RWPE2 (cell line): ENCODE results near the gene ST6GALNAC5.

Source experiments
- ATAC-seq: fragments of 200-7000 bp; cut with Tn5 transposase; 3 replicates; pipeline ENCODE4 v1.9.1; 2021; ENCODE audit warnings: low read depth
- DNase-seq: peaks from one replicate; pipeline ENCODE4 v3.0.0-alpha.2; 2020; ENCODE audit warnings: low spot score
- H3K27ac ChIP-seq: fragments of 450-650 bp; 2 replicates; pipeline ENCODE4 v1.5.1; 2017; ENCODE audit warnings: mild to moderate bottlenecking; ENCODE audit not compliant: poor library complexity, severe bottlenecking
- H3K27me3 ChIP-seq: fragments of 250-450 bp; sonication (Bioruptor Pico); 2 replicates; pipeline ENCODE4 v1.5.1; 2021; ENCODE audit warnings: mild to moderate bottlenecking, moderate library complexity; ENCODE audit not compliant: insufficient read depth, poor library complexity, severe bottlenecking
- H3K36me3 ChIP-seq: fragments of 250-450 bp; sonication (Bioruptor Pico); 2 replicates; pipeline ENCODE4 v1.5.1; 2020; ENCODE audit warnings: low read depth, mild to moderate bottlenecking, moderate library complexity
- H3K4me1 ChIP-seq: fragments of 250-450 bp; sonication (Bioruptor Pico); 2 replicates; pipeline ENCODE4 v1.5.1; 2021; ENCODE audit warnings: mild to moderate bottlenecking, moderate library complexity; ENCODE audit not compliant: insufficient read depth, poor library complexity, severe bottlenecking
- H3K4me3 ChIP-seq: fragments of 250-450 bp; sonication (Bioruptor Pico); 2 replicates; pipeline ENCODE4 v1.5.1; 2021; ENCODE audit warnings: mild to moderate bottlenecking, moderate library complexity; ENCODE audit not compliant: severe bottlenecking
- H3K9me3 ChIP-seq: fragments of 250-450 bp; sonication (Bioruptor Pico); 2 replicates; pipeline ENCODE4 v1.5.1; 2021; ENCODE audit warnings: mild to moderate bottlenecking, moderate library complexity; ENCODE audit not compliant: severe bottlenecking
- TF ChIP-seq, protein P1 (sequence below): fragments of 450-650 bp; IDR thresholded peaks from one replicate; pipeline ENCODE4 v1.5.1; 2017; ENCODE audit warnings: mild to moderate bottlenecking, moderate library complexity; ENCODE audit not compliant: poor library complexity, severe bottlenecking

ST6GALNAC5 gene

DNA sequence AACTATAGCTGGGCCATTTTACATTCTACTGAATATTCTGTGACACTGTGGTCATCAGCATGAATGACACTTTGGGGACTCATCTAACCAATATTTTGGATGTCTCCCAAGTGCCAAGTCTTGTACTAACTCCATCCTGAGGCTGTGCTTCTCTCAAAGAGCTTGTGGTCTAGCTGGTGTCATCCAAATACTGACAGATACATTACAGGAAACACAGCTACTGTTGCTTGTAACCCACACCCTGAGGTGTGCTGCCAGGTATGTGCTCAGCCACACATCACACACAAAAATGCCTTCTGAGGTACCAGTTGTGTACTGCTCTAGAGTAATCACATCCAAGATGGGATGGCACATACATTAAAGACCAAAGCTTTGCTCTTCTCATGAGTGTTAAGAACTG is 81.6 kb downstream of the ST6GALNAC5 start:
- Histone ChIP-seq H3K4me3 (no peak overlapping the region), H3K27ac (no peak overlapping the region), H3K36me3 (no peaks in the 10 kb centered on the region), H3K9me3 (no peaks in the 10 kb centered on the region), H3K4me1 (no peaks in the 10 kb centered on the region), H3K27me3 (no peaks in the 10 kb centered on the region)
- DNase-seq (no peak), ATAC-seq (no peak)
- TF ChIP-seq, protein P1, sequence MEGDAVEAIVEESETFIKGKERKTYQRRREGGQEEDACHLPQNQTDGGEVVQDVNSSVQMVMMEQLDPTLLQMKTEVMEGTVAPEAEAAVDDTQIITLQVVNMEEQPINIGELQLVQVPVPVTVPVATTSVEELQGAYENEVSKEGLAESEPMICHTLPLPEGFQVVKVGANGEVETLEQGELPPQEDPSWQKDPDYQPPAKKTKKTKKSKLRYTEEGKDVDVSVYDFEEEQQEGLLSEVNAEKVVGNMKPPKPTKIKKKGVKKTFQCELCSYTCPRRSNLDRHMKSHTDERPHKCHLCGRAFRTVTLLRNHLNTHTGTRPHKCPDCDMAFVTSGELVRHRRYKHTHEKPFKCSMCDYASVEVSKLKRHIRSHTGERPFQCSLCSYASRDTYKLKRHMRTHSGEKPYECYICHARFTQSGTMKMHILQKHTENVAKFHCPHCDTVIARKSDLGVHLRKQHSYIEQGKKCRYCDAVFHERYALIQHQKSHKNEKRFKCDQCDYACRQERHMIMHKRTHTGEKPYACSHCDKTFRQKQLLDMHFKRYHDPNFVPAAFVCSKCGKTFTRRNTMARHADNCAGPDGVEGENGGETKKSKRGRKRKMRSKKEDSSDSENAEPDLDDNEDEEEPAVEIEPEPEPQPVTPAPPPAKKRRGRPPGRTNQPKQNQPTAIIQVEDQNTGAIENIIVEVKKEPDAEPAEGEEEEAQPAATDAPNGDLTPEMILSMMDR, result no peak

DNA sequence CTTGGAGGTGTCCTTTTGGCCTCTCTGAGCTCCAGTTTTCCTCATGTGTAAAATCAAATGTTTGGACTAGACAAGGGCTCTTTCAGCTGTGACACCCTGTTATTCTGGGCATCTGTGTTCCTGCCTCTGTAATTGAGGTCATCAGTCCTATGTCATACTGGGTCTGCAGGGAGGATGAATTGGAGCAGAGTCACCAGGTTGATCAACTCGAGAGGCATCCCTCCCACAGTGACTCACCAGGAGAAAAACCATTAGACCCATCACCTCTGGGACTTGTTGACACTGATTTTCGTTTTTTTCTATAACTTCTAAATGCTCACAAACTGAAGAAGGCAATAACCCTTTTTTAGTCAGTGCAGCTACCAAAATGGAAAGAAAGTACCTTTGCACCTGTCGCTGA is 82.2 kb downstream of the ST6GALNAC5 start:
- H3K9me3 ChIP-seq, result no peaks in the 10 kb centered on the region
- no peaks in the 10 kb centered on the region for H3K27me3 ChIP-seq
- no peaks in the 10 kb centered on the region for H3K4me1 ChIP-seq
- DNase-seq, result no peak
- H3K27ac ChIP-seq, result no peak overlapping the region
- no peaks in the 10 kb centered on the region for H3K36me3 ChIP-seq
- H3K4me3 ChIP-seq, result no peak overlapping the region
- TF ChIP-seq, protein P1, result no peak
- peak; percentile 86 for ATAC-seq

DNA sequence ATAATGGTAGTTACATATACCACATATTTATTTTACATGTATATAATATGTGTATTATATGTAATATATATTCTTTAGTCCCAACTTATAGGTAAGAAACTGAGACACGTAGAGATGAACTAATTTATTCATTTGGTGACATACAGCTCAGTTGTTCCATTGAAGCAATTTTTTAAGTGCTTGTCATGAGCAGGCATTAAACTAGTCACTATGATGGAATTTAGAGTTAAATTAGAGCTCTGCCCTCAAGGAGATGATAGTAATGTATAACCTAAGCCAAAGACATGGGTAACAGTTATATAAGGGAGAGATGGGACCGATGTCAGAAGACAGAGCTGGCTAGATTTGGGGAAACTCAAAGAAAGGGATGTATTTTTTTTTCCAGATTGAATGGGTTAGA is 83.0 kb downstream of the ST6GALNAC5 start:
- DNase-seq (no peak), ATAC-seq (no peak)
- Histone ChIP-seq H3K27me3 (no peaks in the 10 kb centered on the region), H3K36me3 (no peaks in the 10 kb centered on the region), H3K4me3 (no peak overlapping the region), H3K27ac (no peak overlapping the region), H3K4me1 (no peaks in the 10 kb centered on the region), H3K9me3 (no peaks in the 10 kb centered on the region)
- TF ChIP-seq, protein P1, result no peak

DNA sequence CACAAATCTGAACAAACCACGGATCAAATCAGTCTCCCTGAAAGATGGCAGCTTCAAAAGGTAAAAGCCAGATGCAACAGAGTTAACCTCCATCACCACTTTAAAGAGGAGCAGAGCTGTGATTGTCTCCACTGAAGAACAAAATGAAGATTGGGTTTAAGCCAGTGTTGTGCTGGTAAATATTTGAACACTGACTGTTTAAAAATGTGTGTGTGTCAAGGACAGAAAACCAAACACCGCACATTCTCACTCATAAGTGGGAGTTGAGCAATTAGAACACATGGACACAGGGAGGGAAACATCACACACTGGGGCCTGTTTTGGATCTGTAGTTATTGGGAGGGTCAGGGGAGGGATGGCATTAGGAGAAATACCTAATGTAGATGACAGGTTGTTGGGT is 83.9 kb downstream of the ST6GALNAC5 start:
- Histone ChIP-seq H3K27ac (no peak overlapping the region), H3K36me3 (no peaks in the 10 kb centered on the region), H3K4me3 (no peak overlapping the region), H3K27me3 (no peaks in the 10 kb centered on the region), H3K4me1 (no peaks in the 10 kb centered on the region), H3K9me3 (no peaks in the 10 kb centered on the region)
- ATAC-seq (no peak), DNase-seq (no peak)
- TF ChIP-seq, protein P1, result no peak

DNA sequence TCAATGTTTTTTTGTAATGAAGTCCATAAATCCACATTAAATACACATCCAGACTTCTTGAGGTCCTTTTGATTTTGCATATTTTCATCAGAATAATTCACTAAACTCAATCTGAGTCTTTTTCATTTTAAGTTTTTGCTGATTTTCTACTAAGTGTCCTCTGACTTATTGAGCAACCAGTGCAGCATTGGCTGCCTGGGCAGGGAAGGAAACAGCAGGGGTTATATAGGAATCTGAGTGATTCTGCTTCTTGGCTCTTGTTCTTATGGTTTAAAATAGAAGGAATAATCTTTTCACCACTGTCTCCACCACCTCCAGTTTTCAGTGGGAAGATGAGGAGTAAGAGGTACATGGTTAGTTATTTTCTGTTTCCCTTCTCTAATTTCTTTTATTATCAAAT is 88.4 kb downstream of the ST6GALNAC5 start:
- ATAC-seq (no peak), DNase-seq (no peak)
- H3K4me3 ChIP-seq, result no peak overlapping the region
- H3K27me3 ChIP-seq, result no peaks in the 10 kb centered on the region
- no peaks in the 10 kb centered on the region for H3K9me3 ChIP-seq
- no peaks in the 10 kb centered on the region for H3K36me3 ChIP-seq
- no peak overlapping the region for H3K27ac ChIP-seq
- TF ChIP-seq, protein P1, result no peak
- no peaks in the 10 kb centered on the region for H3K4me1 ChIP-seq
